ENCODE data around the gene SIRPB1.

- TF ChIP-seq CTCF (optimal IDR thresholded peaks at IDR 0.05 in 1 of 3, IDR thresholded peaks at IDR 0.05 in 1 of 3, conservative IDR thresholded peaks at IDR 0.05 in 1 of 3; ENCODE audit: extremely low read depth in 1 of 3, insufficient read depth in 2 of 3, low read length in 3 of 3) = no peak
- TF ChIP-seq EZH2 (IDR thresholded peaks at IDR 0.05; ENCODE audit: low read length) = no peak
These were observed 19.1 kb downstream of the SIRPB1 start for GRCh38 chr20:1600736-1601135.

Measured in keratinocyte (primary cell).